ENCODE measurements around the gene BBS7.
A peak's percentile ranks its signal among the peaks of the same experiment; 100 is the strongest.

The BBS7 gene, protein sequence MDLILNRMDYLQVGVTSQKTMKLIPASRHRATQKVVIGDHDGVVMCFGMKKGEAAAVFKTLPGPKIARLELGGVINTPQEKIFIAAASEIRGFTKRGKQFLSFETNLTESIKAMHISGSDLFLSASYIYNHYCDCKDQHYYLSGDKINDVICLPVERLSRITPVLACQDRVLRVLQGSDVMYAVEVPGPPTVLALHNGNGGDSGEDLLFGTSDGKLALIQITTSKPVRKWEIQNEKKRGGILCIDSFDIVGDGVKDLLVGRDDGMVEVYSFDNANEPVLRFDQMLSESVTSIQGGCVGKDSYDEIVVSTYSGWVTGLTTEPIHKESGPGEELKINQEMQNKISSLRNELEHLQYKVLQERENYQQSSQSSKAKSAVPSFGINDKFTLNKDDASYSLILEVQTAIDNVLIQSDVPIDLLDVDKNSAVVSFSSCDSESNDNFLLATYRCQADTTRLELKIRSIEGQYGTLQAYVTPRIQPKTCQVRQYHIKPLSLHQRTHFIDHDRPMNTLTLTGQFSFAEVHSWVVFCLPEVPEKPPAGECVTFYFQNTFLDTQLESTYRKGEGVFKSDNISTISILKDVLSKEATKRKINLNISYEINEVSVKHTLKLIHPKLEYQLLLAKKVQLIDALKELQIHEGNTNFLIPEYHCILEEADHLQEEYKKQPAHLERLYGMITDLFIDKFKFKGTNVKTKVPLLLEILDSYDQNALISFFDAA

DNA sequence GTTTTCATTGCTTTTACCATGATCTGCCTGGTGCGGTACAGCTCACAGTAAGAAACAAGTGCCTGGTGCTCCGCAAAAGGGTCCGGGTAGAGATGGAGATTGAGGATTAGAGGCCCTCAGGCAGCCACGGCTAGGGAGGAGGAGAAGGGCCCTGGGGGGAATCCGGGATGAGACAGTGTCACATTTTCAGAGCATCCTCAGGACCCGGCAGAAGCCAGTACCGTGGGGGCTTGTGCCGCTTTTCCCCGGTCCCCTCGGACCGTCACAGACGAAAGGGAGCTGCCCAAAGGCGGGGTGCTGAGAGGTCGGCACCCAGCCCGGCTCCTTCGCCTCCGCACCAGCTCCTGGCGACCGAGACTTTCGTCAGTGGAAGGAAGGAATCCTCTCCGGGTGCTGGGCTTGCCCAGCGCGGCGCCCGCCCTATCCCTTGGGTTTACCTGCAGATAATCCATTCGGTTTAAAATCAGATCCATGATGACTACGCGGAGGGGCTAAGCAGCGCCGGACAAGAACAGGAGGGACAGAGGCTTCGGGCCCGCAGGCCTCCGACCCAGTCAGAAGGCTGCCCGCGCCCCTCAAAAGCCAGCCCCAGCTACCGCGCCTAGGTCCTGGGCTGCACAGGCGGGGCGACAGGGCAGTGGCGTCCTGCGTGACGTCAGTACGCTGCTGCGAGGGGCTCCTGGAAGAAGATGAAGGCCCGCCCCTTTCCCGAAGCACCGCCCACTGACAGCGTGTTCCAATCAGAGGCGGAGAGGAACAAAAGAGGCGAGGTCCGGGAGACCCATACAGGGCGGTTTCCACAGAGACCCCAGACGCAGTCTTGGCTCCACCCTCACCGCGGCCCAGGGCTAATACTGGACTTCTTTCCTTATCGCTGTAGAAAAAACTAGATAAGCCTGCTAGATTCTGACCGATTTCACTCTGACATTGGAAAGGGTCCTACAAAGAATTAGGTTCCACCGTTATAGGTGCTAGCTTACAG, at the start of gene BBS7:
TSS of gene BBS7 (minus strand) at position 634 of the 982 bp plus-strand sequence. CDS start at position 473, 161 bp downstream.
- peak; percentile 92 for DNase-seq (ENCODE audit: low spot score)
- TF ChIP-seq, protein P1, sequence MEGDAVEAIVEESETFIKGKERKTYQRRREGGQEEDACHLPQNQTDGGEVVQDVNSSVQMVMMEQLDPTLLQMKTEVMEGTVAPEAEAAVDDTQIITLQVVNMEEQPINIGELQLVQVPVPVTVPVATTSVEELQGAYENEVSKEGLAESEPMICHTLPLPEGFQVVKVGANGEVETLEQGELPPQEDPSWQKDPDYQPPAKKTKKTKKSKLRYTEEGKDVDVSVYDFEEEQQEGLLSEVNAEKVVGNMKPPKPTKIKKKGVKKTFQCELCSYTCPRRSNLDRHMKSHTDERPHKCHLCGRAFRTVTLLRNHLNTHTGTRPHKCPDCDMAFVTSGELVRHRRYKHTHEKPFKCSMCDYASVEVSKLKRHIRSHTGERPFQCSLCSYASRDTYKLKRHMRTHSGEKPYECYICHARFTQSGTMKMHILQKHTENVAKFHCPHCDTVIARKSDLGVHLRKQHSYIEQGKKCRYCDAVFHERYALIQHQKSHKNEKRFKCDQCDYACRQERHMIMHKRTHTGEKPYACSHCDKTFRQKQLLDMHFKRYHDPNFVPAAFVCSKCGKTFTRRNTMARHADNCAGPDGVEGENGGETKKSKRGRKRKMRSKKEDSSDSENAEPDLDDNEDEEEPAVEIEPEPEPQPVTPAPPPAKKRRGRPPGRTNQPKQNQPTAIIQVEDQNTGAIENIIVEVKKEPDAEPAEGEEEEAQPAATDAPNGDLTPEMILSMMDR (IDR thresholded peaks at IDR 0.05; ENCODE audit: extremely low read depth, missing control alignments): no peak

DNA sequence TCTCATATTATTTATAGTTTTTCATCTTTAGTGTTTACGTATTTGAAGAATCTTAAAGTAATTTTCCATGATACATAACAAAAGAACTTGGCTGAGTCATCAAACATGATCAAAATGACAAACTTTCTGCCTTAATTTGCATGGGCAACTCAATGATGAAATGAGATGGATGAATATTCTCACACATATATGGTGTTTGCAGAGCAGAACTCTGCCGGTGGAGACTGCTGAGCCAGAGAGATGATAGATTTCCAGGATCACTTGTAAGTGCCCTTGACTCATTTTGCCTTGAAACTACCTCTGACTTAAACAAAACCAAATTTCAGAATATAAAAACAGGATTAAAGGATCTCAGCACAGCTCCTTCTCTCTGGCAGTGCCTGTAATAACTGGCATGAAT, 43.4 kb upstream of the BBS7 start:
- DNase-seq (ENCODE audit: low spot score): no peak
- TF ChIP-seq, protein P1 (IDR thresholded peaks at IDR 0.05; ENCODE audit: extremely low read depth, missing control alignments): no peak

DNA sequence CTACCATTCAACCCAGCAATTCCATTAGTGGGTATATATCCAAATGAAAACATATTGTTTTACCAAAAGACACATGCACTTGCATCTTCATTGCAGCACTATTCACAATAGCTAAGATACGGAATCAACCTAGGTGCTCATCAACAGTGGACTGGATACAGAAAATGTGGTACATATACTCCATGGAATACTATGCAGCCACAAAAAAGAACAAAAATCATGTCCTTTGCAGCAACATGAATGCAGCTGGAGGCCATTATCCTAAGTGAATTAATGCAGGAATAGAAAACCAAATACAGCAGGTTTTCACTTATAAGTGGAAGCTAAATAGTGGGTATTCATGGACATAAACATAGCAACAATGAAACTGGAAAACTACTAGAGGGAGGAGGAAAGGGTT, 38.1 kb upstream of the BBS7 start:
- TF ChIP-seq, protein P1 (IDR thresholded peaks at IDR 0.05; ENCODE audit: extremely low read depth, missing control alignments): no peak

DNA sequence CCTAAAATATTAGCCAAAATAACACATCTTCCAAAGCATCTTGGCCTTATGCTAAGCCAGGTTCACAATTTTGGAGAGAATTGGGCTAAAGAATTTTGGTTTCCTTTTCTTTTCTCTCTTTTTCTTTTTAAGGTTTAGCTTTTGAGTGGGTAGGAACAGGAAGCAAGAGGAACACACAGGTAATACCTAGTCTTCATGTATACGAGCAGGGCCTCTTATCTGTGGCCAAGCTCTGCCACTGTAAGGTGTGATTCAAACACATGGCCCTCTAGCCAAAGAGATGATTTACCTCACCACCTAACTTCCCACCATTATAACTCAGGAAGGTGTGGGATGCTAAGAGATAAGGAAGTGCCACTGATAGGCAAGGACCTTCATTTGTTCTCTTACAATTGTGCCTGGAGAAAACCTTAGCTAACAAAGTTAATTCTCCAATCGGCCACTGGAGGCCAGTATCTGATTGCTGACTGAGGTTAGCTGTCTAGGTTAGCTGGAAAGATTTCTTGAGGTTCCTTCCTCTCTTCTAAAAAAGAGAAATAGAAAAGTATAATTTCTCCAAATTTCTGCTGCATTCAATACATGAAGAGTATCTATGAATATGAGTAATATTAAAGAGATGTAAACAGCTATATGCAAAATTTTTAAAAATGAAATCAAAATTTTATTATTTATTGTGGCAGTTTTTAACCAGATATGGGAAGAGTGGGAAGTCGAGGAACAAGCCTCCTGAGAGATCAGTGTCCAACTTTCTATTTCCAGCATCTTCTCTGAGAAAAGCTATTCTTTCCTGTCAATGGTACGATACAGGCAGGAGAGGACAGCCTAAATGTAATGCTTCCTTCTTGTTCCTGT, 30.1 kb upstream of the BBS7 start:
- peak; percentile 51 for DNase-seq (ENCODE audit: low spot score)
- TF ChIP-seq, protein P1 (IDR thresholded peaks at IDR 0.05; ENCODE audit: extremely low read depth, missing control alignments): peak; percentile 75

More for the DNA sequence above, 38.1 kb upstream of the BBS7 start:
- no peak for DNase-seq (ENCODE audit: low spot score)

DNA sequence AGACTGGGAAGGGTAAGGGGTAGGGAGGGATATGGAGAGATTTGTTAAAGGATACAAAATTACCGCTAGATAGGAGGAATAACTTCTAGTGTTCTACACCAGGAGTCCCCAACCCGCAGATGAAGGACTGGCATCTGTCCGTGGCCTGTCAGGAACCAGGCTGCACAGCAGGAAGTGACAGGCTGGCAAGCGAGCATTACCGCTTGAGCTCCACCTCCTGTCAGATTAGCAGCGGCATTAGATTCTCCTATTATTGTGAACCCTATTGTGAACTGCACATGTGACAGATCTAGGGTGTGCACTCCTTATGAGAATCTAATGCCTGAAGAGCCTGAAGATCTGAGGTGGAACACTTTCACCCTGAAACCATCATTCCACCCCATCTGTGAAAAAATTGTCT, 27.9 kb upstream of the BBS7 start:
- no peak for DNase-seq (ENCODE audit: low spot score)
- TF ChIP-seq, protein P1 (IDR thresholded peaks at IDR 0.05; ENCODE audit: extremely low read depth, missing control alignments): no peak

DNA sequence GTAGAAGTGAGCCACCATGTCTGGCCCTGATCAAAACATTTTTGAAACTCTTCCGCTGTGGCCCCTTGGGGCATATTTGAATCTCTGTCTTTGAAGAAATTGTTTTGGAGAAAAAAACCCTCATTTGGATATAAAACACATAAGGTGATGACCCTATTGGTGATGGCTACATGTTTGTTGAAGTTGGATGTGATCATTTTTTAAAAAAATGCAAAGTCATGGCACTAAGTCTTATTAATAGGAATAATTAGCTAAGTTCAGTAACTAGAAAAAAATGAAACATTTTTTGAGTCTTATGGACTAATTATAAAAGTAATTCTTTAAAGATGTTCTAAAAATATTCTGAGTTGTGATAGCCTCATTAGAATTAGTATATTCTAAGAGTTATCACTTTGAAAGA, 17.9 kb upstream of the BBS7 start:
- TF ChIP-seq, protein P1 (IDR thresholded peaks at IDR 0.05; ENCODE audit: extremely low read depth, missing control alignments): no peak
- DNase-seq (ENCODE audit: low spot score): no peak

All from GM20000 (cell line).